ENCODE data around the gene DBP.

DNA sequence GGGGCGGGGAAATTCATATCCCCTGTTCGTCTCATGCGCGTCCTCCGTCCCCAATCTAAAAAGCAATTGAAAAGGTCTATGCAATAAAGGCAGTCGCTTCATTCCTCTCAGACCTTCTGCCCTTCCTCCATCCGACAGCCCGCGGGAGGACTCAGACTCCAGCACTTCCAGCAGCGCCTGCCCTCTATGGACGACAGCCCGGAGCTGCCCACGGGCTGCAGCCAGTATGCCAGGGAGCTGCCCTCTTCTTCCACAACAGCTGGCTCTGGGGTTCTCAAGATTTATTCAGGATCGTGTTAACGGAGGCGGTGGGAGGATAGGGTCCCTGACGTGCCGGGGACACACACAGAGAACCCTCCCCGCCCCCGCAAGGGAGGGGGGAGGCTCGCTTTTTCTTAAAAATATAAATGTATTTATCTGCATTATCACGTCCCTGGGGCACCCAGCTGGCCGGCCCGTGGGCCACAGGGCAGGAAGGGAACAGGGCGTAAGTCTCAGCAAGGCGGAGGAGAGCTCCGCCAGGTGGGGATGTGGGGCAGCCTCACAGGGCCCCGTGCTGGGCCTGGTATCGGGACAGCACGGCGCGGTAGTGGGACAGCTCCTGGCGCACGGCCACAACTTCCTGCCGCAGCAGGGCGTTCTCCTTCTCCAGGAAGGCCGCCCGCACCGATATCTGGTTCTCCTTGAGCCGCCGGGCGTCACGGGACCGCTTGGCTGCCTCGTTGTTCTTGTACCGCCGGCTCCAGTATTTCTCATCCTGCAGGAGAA is 6.7 kb downstream of the DBP start:
- TF ChIP-seq POLR2A (IDR thresholded peaks at IDR 0.05; ENCODE audit: low read depth, low read length) (no peak; the same call in 1 of the 2 replicates), POLR2AphosphoS5 (IDR thresholded peaks at IDR 0.05; ENCODE audit: low read depth, low read length) (no peak)
